Measurements from ENCODE around the gene TOB1.

TOB1 gene

GRCh38 chr17:50866261-50866949 lies at the start of gene TOB1:
Gene TOB1, minus strand, starts transcription at chr17:50866354. Its CDS starts 2,337 bp downstream, at chr17:50864017.
- peak; percentile 98 for DNase-seq

- no peak for DNase-seq
These were observed 48.4 kb upstream of the TOB1 start for GRCh38 chr17:50914505-50915063.

- DNase-seq: no peak
These were observed 47.0 kb upstream of the TOB1 start for GRCh38 chr17:50913120-50913519.

- DNase-seq: no peak
These were observed 45.7 kb upstream of the TOB1 start for GRCh38 chr17:50911890-50912289.

- DNase-seq: no peak
These were observed 45.3 kb upstream of the TOB1 start for GRCh38 chr17:50911450-50911849.

GRCh38 chr17:50909765-50910605 lies 43.8 kb upstream of the TOB1 start:
- peak; percentile 83 to 86 for DNase-seq

- DNase-seq: peak; percentile 70
These were observed 43.0 kb upstream of the TOB1 start for GRCh38 chr17:50908860-50909764.

GRCh38 chr17:50908140-50908859 lies 42.1 kb upstream of the TOB1 start:
- DNase-seq: no peak

- no peak for DNase-seq
These were observed 40.3 kb upstream of the TOB1 start for GRCh38 chr17:50906443-50906842.

GRCh38 chr17:50905460-50905803 lies 39.3 kb upstream of the TOB1 start:
- DNase-seq: no peak

GRCh38 chr17:50904518-50905459 lies 38.6 kb upstream of the TOB1 start:
- no peak for DNase-seq

GRCh38 chr17:50903604-50904517 lies 37.7 kb upstream of the TOB1 start:
- DNase-seq: peak; percentile 38 to 66

GRCh38 chr17:50902372-50903353 lies 36.5 kb upstream of the TOB1 start:
- no peak for DNase-seq

- DNase-seq: no peak
These were observed 34.3 kb upstream of the TOB1 start for GRCh38 chr17:50900383-50900892.

GRCh38 chr17:50899559-50900319 lies 33.6 kb upstream of the TOB1 start:
- no peak for DNase-seq

- no peak for DNase-seq
These were observed 32.9 kb upstream of the TOB1 start for GRCh38 chr17:50899005-50899460.

GRCh38 chr17:50898369-50899004 lies 32.3 kb upstream of the TOB1 start:
- DNase-seq: no peak
